Activated CD4-positive, alpha-beta T cell treated with anti-CD3 and anti-CD28 coated beads, Interleukin-2, amount 50 U/mL, for 48 hours (primary cell): ENCODE measurements around the gene ANLN.
"Not testable (repeated sequence)": the region's sequence is repeated elsewhere in the genome, so short reads cannot be mapped to it uniquely, and the experiment has no call there.

ENCODE experiments used
- DNase-seq, 2 experiments: peaks; one replicate each; pipeline ENCODE4 v3.0.0-alpha.2; 2020

ANLN gene

GRCh38 chr7:36469236-36469635 lies 79.6 kb downstream of the ANLN start:
- no peak for DNase-seq

- no peak for DNase-seq
These were observed 82.6 kb downstream of the ANLN start for GRCh38 chr7:36472141-36472729.

- DNase-seq: peak; percentile 48 to 68
These were observed 84.0 kb downstream of the ANLN start for GRCh38 chr7:36473454-36474282.

GRCh38 chr7:36474283-36475010 lies 84.8 kb downstream of the ANLN start:
- DNase-seq: peak; percentile 2 to 8

GRCh38 chr7:36475011-36475342 lies 85.3 kb downstream of the ANLN start:
- no peak for DNase-seq

- peak; percentile 11 to 30 for DNase-seq
These were observed 85.7 kb downstream of the ANLN start for GRCh38 chr7:36475381-36475780.

GRCh38 chr7:36478745-36479144 lies 89.1 kb downstream of the ANLN start:
- DNase-seq: no peak

GRCh38 chr7:36483853-36484252 lies 94.2 kb downstream of the ANLN start:
- DNase-seq: not testable (repeated sequence)

GRCh38 chr7:36484265-36484664 lies 94.6 kb downstream of the ANLN start:
- DNase-seq: no peak

GRCh38 chr7:36486336-36486735 lies 96.7 kb downstream of the ANLN start:
- no peak for DNase-seq

GRCh38 chr7:36487756-36488336 lies 98.2 kb downstream of the ANLN start:
- DNase-seq: no peak

GRCh38 chr7:36488672-36489071 lies 99.0 kb downstream of the ANLN start:
- DNase-seq: not testable (repeated sequence)

- no peak for DNase-seq
These were observed 100.8 kb downstream of the ANLN start for GRCh38 chr7:36490419-36490830.

- no peak for DNase-seq
These were observed 101.7 kb downstream of the ANLN start for GRCh38 chr7:36491317-36491716.

GRCh38 chr7:36496576-36496975 lies 106.9 kb downstream of the ANLN start:
- no peak for DNase-seq

- DNase-seq: not testable (repeated sequence)
These were observed 107.5 kb downstream of the ANLN start for GRCh38 chr7:36497176-36497575.

- DNase-seq: no peak
These were observed 108.1 kb downstream of the ANLN start for GRCh38 chr7:36497775-36498174.
